ENCODE measurements around the gene MTUS2.

MTUS2 gene

GRCh38 chr13:28856287-28856686, 36.1 kb downstream of the MTUS2 start:
- Histone ChIP-seq H3K4me1 (ENCODE audit: control insufficient read depth, insufficient read depth, low read length, unreplicated experiment) (no peaks in the 10 kb centered on the region), H2AFZ (ENCODE audit: low read length, unreplicated experiment) (no peak overlapping the region), H3K4me3 (ENCODE audit: low read depth, low read length) (no peak overlapping the region), H3K27ac (ENCODE audit: low read depth, low read length) (no peak overlapping the region), H3K79me2 (ENCODE audit: control insufficient read depth, insufficient read depth, low read length, unreplicated experiment) (no peaks in the 10 kb centered on the region), H3K27me3 (ENCODE audit: insufficient read depth, low read length) (peaks cover 14% of the 10 kb centered on the region; the same call in 1 of the 2 replicates), H3K36me3 (ENCODE audit: insufficient read depth, low read length) (no peaks in the 10 kb centered on the region)

DNA sequence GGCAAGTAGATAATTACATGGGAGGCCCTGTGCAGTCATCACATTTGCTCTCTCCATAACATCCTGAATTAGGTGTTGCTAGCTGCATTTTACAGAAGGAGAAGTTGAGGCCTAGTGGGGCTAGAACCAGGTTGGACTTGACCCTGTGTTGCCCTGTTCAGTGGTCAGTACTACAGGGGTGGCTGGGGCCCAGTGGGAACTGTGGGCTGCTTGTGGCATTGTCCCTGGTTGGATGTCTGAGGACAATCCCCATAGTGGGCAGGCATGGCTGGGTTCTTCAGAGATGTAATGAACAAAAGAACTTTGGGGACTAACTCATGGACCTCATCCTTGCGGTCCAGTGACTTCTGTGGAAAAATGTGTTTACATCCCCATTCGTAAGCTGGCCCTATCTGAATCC, 38.9 kb downstream of the MTUS2 start:
- no peak overlapping the region for H3K4me3 ChIP-seq (ENCODE audit: low read depth, low read length)
- H3K4me1 ChIP-seq (ENCODE audit: control insufficient read depth, insufficient read depth, low read length, unreplicated experiment): no peaks in the 10 kb centered on the region
- H3K27ac ChIP-seq (ENCODE audit: low read depth, low read length): no peak overlapping the region
- no peak overlapping the region for H2AFZ ChIP-seq (ENCODE audit: low read length, unreplicated experiment)
- no peaks in the 10 kb centered on the region for H3K36me3 ChIP-seq (ENCODE audit: insufficient read depth, low read length)
- H3K79me2 ChIP-seq (ENCODE audit: control insufficient read depth, insufficient read depth, low read length, unreplicated experiment): no peaks in the 10 kb centered on the region
- peaks cover 14% of the 10 kb centered on the region; the same call in 1 of the 2 replicates for H3K27me3 ChIP-seq (ENCODE audit: insufficient read depth, low read length)

GRCh38 chr13:28859717-28860116, 39.6 kb downstream of the MTUS2 start:
- Histone ChIP-seq H3K4me3 (ENCODE audit: low read depth, low read length) (no peak overlapping the region), H3K79me2 (ENCODE audit: control insufficient read depth, insufficient read depth, low read length, unreplicated experiment) (no peaks in the 10 kb centered on the region), H3K27me3 (ENCODE audit: insufficient read depth, low read length) (peaks cover 14% of the 10 kb centered on the region; the same call in 1 of the 2 replicates), H2AFZ (ENCODE audit: low read length, unreplicated experiment) (no peak overlapping the region), H3K36me3 (ENCODE audit: insufficient read depth, low read length) (no peaks in the 10 kb centered on the region), H3K27ac (ENCODE audit: low read depth, low read length) (no peak overlapping the region), H3K4me1 (ENCODE audit: control insufficient read depth, insufficient read depth, low read length, unreplicated experiment) (no peaks in the 10 kb centered on the region)

- H3K27me3 ChIP-seq (ENCODE audit: insufficient read depth, low read length): no peaks in the 10 kb centered on the region
These were observed 44.4 kb downstream of the MTUS2 start for GRCh38 chr13:28864544-28864943.

DNA sequence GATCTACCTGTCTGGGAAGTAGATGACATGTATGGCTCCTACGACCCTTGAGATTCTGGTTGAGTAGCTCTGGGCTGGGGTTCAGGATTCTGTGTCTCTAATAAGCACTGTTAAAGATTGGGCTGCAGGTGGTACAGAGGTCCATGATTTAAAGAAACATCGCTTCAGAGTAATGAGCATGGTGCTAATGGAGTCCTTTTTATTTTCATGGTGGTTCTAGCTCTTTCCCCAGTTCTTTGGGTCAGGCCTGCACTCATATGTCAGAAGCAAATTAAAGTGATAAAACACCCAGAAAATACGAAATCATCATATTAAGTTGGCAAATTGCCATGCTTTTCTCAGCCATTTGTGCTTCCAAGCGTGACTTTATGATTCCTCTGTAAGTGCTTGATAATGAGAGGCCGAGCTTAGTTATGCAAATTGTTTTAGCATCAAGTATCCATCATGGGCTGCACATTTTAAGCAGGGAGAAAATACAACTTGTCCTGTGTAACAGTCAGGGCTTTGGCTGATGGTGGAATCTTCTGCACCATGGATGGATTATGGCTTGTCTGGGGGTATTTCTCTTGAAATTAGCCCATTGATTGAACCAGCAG, 45.1 kb downstream of the MTUS2 start:
- no peaks in the 10 kb centered on the region for H3K79me2 ChIP-seq (ENCODE audit: control insufficient read depth, insufficient read depth, low read length, unreplicated experiment)
- no peaks in the 10 kb centered on the region for H3K27me3 ChIP-seq (ENCODE audit: insufficient read depth, low read length)
- no peak overlapping the region for H2AFZ ChIP-seq (ENCODE audit: low read length, unreplicated experiment)
- no peaks in the 10 kb centered on the region for H3K36me3 ChIP-seq (ENCODE audit: insufficient read depth, low read length)
- H3K4me1 ChIP-seq (ENCODE audit: control insufficient read depth, insufficient read depth, low read length, unreplicated experiment): no peaks in the 10 kb centered on the region
- H3K27ac ChIP-seq (ENCODE audit: low read depth, low read length): no peak overlapping the region
- no peak overlapping the region for H3K4me3 ChIP-seq (ENCODE audit: low read depth, low read length)

More at GRCh38 chr13:28864544-28864943, 44.4 kb downstream of the MTUS2 start:
- H2AFZ ChIP-seq (ENCODE audit: low read length, unreplicated experiment): no peak overlapping the region
- no peaks in the 10 kb centered on the region for H3K79me2 ChIP-seq (ENCODE audit: control insufficient read depth, insufficient read depth, low read length, unreplicated experiment)
- H3K27ac ChIP-seq (ENCODE audit: low read depth, low read length): no peak overlapping the region
- H3K4me3 ChIP-seq (ENCODE audit: low read depth, low read length): no peak overlapping the region
- H3K4me1 ChIP-seq (ENCODE audit: control insufficient read depth, insufficient read depth, low read length, unreplicated experiment): no peaks in the 10 kb centered on the region
- no peaks in the 10 kb centered on the region for H3K36me3 ChIP-seq (ENCODE audit: insufficient read depth, low read length)

DNA sequence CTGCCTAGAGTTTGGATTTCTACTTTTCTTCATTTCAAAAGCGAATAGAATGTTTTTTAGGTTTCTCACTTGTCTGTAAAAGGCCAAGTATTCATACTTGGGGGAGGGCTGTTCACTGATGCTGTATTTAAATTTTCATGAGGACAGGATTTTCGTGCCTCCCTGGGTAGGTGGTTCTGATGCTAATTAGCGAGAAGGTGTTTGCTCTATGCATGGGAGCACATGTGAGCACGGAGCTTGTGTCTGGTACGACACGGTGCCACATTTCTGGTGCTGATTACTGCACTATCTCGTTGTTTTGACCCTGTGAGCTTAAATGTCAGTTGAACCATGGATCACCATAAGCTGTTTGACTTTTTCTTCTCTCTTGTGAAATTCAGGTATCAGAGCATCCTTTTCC, 45.8 kb downstream of the MTUS2 start:
- H3K4me1 ChIP-seq (ENCODE audit: control insufficient read depth, insufficient read depth, low read length, unreplicated experiment): no peaks in the 10 kb centered on the region
- no peaks in the 10 kb centered on the region for H3K36me3 ChIP-seq (ENCODE audit: insufficient read depth, low read length)
- no peaks in the 10 kb centered on the region for H3K27me3 ChIP-seq (ENCODE audit: insufficient read depth, low read length)
- H3K27ac ChIP-seq (ENCODE audit: low read depth, low read length): no peak overlapping the region
- no peaks in the 10 kb centered on the region for H3K79me2 ChIP-seq (ENCODE audit: control insufficient read depth, insufficient read depth, low read length, unreplicated experiment)
- H3K4me3 ChIP-seq (ENCODE audit: low read depth, low read length): no peak overlapping the region
- no peak overlapping the region for H2AFZ ChIP-seq (ENCODE audit: low read length, unreplicated experiment)

DNA sequence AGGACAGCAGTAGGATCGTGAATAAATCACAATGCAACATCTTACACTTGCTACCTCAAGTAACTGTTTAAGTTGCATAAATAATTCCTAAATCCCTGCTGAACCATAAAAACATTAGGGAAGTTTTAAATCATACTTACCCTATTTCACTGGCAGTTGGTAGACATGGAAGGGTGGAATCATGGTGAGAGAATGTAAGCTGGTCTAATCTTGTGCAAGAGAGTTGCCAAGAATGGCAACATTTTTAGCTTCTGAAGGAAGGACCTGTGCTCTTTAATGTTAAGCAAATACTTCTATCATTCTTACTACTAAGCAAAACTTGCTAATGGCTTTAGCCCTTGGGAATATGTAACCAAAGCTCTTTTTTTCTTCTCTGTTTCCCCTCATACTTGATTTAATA, 46.8 kb downstream of the MTUS2 start:
- no peak overlapping the region for H2AFZ ChIP-seq (ENCODE audit: low read length, unreplicated experiment)
- no peaks in the 10 kb centered on the region for H3K79me2 ChIP-seq (ENCODE audit: control insufficient read depth, insufficient read depth, low read length, unreplicated experiment)
- no peak overlapping the region for H3K4me3 ChIP-seq (ENCODE audit: low read depth, low read length)
- no peaks in the 10 kb centered on the region for H3K36me3 ChIP-seq (ENCODE audit: insufficient read depth, low read length)
- H3K27ac ChIP-seq (ENCODE audit: low read depth, low read length): no peak overlapping the region
- H3K4me1 ChIP-seq (ENCODE audit: control insufficient read depth, insufficient read depth, low read length, unreplicated experiment): no peaks in the 10 kb centered on the region
- H3K27me3 ChIP-seq (ENCODE audit: insufficient read depth, low read length): no peaks in the 10 kb centered on the region

DNA sequence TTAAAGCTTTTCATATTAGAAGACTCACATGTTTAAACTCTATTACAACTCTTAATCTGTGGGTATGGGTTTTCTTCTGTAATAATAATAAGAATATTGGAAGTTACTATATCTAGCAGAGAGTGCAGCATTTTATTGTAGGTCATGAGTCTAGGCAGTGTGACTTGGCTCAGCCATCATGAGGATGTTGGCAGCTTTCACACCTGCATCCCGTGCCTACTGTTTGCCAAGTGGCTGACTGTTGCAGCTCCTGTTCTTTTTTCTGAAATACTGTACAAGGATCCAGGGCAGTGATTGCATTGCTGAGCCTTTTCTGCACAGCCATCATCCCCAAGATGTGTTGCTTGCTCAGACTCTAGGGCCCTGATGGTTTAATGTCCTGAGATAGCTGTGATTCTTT, 47.4 kb downstream of the MTUS2 start:
- Histone ChIP-seq H3K36me3 (ENCODE audit: insufficient read depth, low read length) (no peaks in the 10 kb centered on the region), H3K79me2 (ENCODE audit: control insufficient read depth, insufficient read depth, low read length, unreplicated experiment) (no peaks in the 10 kb centered on the region), H3K27me3 (ENCODE audit: insufficient read depth, low read length) (no peaks in the 10 kb centered on the region), H3K27ac (ENCODE audit: low read depth, low read length) (no peak overlapping the region), H3K4me3 (ENCODE audit: low read depth, low read length) (no peak overlapping the region), H2AFZ (ENCODE audit: low read length, unreplicated experiment) (no peak overlapping the region), H3K4me1 (ENCODE audit: control insufficient read depth, insufficient read depth, low read length, unreplicated experiment) (no peaks in the 10 kb centered on the region)

GRCh38 chr13:28872427-28873176, 52.5 kb downstream of the MTUS2 start:
- no peaks in the 10 kb centered on the region for H3K79me2 ChIP-seq (ENCODE audit: control insufficient read depth, insufficient read depth, low read length, unreplicated experiment)
- H3K36me3 ChIP-seq (ENCODE audit: insufficient read depth, low read length): no peaks in the 10 kb centered on the region
- H3K4me1 ChIP-seq (ENCODE audit: control insufficient read depth, insufficient read depth, low read length, unreplicated experiment): no peaks in the 10 kb centered on the region

GRCh38 chr13:28875846-28876615, 55.9 kb downstream of the MTUS2 start:
- Histone ChIP-seq H3K4me3 (ENCODE audit: low read depth, low read length) (no peak overlapping the region), H3K27me3 (ENCODE audit: insufficient read depth, low read length) (no peaks in the 10 kb centered on the region), H3K4me1 (ENCODE audit: control insufficient read depth, insufficient read depth, low read length, unreplicated experiment) (no peaks in the 10 kb centered on the region), H2AFZ (ENCODE audit: low read length, unreplicated experiment) (no peak overlapping the region), H3K79me2 (ENCODE audit: control insufficient read depth, insufficient read depth, low read length, unreplicated experiment) (no peaks in the 10 kb centered on the region), H3K27ac (ENCODE audit: low read depth, low read length) (no peak overlapping the region), H3K36me3 (ENCODE audit: insufficient read depth, low read length) (no peaks in the 10 kb centered on the region)

More at GRCh38 chr13:28872427-28873176, 52.5 kb downstream of the MTUS2 start:
- H3K27ac ChIP-seq (ENCODE audit: low read depth, low read length): no peak overlapping the region
- no peak overlapping the region for H2AFZ ChIP-seq (ENCODE audit: low read length, unreplicated experiment)
- H3K27me3 ChIP-seq (ENCODE audit: insufficient read depth, low read length): no peaks in the 10 kb centered on the region
- H3K4me3 ChIP-seq (ENCODE audit: low read depth, low read length): no peak overlapping the region
